Measurements from ENCODE around the gene OR8A1.

- TF ChIP-seq CTCF (IDR thresholded peaks at IDR 0.05) (no peak), EP300 (IDR thresholded peaks at IDR 0.05) (no peak), POLR2A (IDR thresholded peaks at IDR 0.05; ENCODE audit: low read depth) (no peak), POLR2AphosphoS5 (IDR thresholded peaks at IDR 0.05) (no peak)
These were observed 13.0 kb upstream of the OR8A1 start for GRCh38 chr11:124556828-124557227.

Data from esophagus muscularis mucosa (tissue), 4 donors.